Nephron (organoid): ENCODE measurements around the gene CCDC28A.

ENCODE experiments used
- H3K27ac Mint-ChIP-seq, 3 experiments: 2 replicates each; pipeline ENCODE4 v1.8.0; 2020; ENCODE audit warnings: mixed read lengths in 3 of 3, mild to moderate bottlenecking in 2 of 3, moderate library complexity in 1 of 3
- H3K27me3 Mint-ChIP-seq: 2 replicates; pipeline ENCODE4 v1.8.0; 2021; ENCODE audit warnings: low read depth, mild to moderate bottlenecking, moderate library complexity, mixed read lengths
- H3K36me3 Mint-ChIP-seq: 2 replicates; pipeline ENCODE4 v1.8.0; 2020; ENCODE audit warnings: low read depth, mixed read lengths
- H3K4me1 Mint-ChIP-seq: 2 replicates; pipeline ENCODE4 v1.8.0; 2020; ENCODE audit warnings: mixed read lengths
- H3K4me3 Mint-ChIP-seq, 3 experiments: 2 replicates each; pipeline ENCODE4 v1.8.0; 2020; ENCODE audit warnings: mild to moderate bottlenecking in 3 of 3, mixed read lengths in 3 of 3, moderate library complexity in 2 of 3
- H3K9me3 Mint-ChIP-seq: 2 replicates; pipeline ENCODE4 v1.8.0; 2020; ENCODE audit warnings: mixed read lengths
- CTCF ChIP-seq, 3 experiments: fragments of 200-600 bp; sonication (generic); IDR thresholded peaks; one replicate each; pipeline ENCODE4 v1.5.0; 2021; ENCODE audit warnings: antibody characterized with exemption in 3 of 3; ENCODE audit not compliant: unreplicated experiment in 3 of 3

The CCDC28A gene

GRCh38 chr6:138815221-138815620 lies 41.7 kb downstream of the CCDC28A start:
- Mint-ChIP-seq H3K36me3 (no peaks in the 10 kb centered on the region), H3K27me3 (peaks cover 4% of the 10 kb centered on the region), H3K27ac (peak overlapping the region in 1 of 3 experiments; percentile 94), H3K9me3 (no peaks in the 10 kb centered on the region), H3K4me1 (peaks cover 17% of the 10 kb centered on the region), H3K4me3 (no peak overlapping the region)
- TF ChIP-seq CTCF (IDR thresholded peaks at IDR 0.05; ENCODE audit: unreplicated experiment in 3 of 3) = no peak

- Mint-ChIP-seq H3K4me1 (peaks cover 17% of the 10 kb centered on the region), H3K4me3 (no peak overlapping the region), H3K36me3 (no peaks in the 10 kb centered on the region), H3K27me3 (peaks cover 4% of the 10 kb centered on the region), H3K27ac (peak overlapping the region; percentile 57 to 82 (median 79)), H3K9me3 (no peaks in the 10 kb centered on the region)
- peak; percentile 69 to 80 (median 69) for TF ChIP-seq CTCF (IDR thresholded peaks at IDR 0.05; ENCODE audit: unreplicated experiment in 3 of 3)
These were observed 42.4 kb downstream of the CCDC28A start for GRCh38 chr6:138815797-138816528.

- Mint-ChIP-seq H3K4me1 (peaks cover 17% of the 10 kb centered on the region), H3K9me3 (no peaks in the 10 kb centered on the region), H3K4me3 (no peak overlapping the region), H3K27me3 (no peaks in the 10 kb centered on the region), H3K36me3 (no peaks in the 10 kb centered on the region), H3K27ac (peak overlapping the region; percentile 48 to 90 (median 80))
- TF ChIP-seq CTCF (IDR thresholded peaks at IDR 0.05; ENCODE audit: unreplicated experiment in 3 of 3) = no peak
These were observed 44.2 kb downstream of the CCDC28A start for GRCh38 chr6:138817799-138818198.

GRCh38 chr6:138818496-138819194 lies 45.1 kb downstream of the CCDC28A start:
- Mint-ChIP-seq H3K4me1 (peaks cover 17% of the 10 kb centered on the region), H3K27me3 (no peaks in the 10 kb centered on the region), H3K9me3 (no peaks in the 10 kb centered on the region), H3K4me3 (no peak overlapping the region), H3K27ac (peak overlapping the region; percentile 48 to 90 (median 80)), H3K36me3 (no peaks in the 10 kb centered on the region)
- TF ChIP-seq CTCF (IDR thresholded peaks at IDR 0.05; ENCODE audit: unreplicated experiment in 3 of 3) = no peak

- TF ChIP-seq CTCF (IDR thresholded peaks at IDR 0.05; ENCODE audit: unreplicated experiment in 3 of 3) = no peak
- Mint-ChIP-seq H3K27me3 (no peaks in the 10 kb centered on the region), H3K4me3 (no peak overlapping the region), H3K4me1 (peaks cover 11% of the 10 kb centered on the region), H3K27ac (no peak overlapping the region), H3K9me3 (peaks cover 3% of the 10 kb centered on the region), H3K36me3 (no peaks in the 10 kb centered on the region)
These were observed 48.0 kb downstream of the CCDC28A start for GRCh38 chr6:138821519-138821918.
